ENCODE data around the gene IFIH1. TPM values are rescaled to one million over a fixed set of nuclear protein-coding genes. Genes with fewer than 3 reads are reported as not detected.

Gene IFIH1
- total RNA-seq, 1 donor from 2014 or later: 38.1 TPM

DNA sequence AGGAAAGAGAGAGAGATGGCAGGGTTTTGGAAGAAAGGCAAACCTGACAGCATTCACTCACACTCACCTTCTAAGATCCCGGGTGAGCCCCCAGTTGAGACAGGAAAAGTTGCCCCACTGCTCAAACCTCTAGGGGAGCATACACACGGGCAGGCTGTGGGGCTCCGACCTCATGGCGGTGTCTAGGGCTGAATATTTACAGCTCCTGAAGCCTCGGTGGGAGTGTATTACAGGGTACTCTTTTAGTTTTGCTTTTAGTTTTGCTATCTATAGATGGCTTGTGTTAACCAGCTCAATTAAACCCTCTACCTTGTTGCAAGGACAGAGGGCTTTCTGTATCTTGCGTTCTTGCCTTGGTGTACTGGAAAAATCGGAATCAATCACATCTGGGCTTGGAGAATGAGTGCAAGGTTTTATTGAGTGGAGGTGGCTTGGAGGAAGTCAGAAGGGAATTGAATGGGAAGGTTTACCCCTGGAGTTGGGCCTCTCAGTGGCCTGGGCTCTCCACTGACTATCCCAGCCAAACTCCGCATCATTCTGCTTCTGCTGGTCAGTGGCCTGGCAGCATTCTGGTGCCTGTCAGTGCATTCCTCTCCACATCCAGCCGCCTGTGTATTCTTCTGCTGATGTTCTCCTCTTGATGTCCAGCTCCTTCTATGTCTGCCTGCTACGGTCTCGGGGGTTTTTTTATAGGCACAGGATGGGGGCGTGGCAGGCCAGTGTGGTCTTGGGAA lies 10.1 kb upstream of the IFIH1 start:
- Histone ChIP-seq H3K4me3 (no peak overlapping the region), H3K36me3 (no peaks in the 10 kb centered on the region), H3K27me3 (no peaks in the 10 kb centered on the region), H3K9me3 (no peaks in the 10 kb centered on the region), H3K4me1 (no peaks in the 10 kb centered on the region), H3K27ac (no peak overlapping the region)
- intact Hi-C loops (cut with DNase I): no loop called here
- no peak for DNase-seq
- no peak for ATAC-seq
- TF ChIP-seq, protein P1, sequence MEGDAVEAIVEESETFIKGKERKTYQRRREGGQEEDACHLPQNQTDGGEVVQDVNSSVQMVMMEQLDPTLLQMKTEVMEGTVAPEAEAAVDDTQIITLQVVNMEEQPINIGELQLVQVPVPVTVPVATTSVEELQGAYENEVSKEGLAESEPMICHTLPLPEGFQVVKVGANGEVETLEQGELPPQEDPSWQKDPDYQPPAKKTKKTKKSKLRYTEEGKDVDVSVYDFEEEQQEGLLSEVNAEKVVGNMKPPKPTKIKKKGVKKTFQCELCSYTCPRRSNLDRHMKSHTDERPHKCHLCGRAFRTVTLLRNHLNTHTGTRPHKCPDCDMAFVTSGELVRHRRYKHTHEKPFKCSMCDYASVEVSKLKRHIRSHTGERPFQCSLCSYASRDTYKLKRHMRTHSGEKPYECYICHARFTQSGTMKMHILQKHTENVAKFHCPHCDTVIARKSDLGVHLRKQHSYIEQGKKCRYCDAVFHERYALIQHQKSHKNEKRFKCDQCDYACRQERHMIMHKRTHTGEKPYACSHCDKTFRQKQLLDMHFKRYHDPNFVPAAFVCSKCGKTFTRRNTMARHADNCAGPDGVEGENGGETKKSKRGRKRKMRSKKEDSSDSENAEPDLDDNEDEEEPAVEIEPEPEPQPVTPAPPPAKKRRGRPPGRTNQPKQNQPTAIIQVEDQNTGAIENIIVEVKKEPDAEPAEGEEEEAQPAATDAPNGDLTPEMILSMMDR (IDR thresholded peaks at IDR 0.05): no peak

DNA sequence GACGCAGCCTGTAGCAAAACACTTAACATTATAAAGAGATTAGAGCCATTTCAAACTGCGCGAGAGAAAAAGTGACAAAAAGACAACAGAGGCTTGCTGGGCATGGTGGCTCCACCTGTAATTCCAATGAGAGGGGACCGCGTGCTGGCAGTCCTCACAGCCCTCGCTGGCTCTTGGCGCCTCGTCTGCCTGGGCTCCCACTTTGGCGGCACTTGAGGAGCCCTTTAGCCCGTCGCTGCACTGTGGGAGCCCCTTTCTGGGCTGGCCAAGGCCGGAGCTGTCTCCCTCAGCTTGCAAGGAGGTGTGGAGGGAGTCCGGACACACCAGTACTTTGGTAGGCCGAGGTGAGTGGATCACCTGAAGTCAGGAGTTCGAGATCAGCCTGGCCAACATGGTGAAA lies 9.3 kb upstream of the IFIH1 start:
- intact Hi-C loops (cut with DNase I): no loop called here
- Histone ChIP-seq H3K27me3 (no peaks in the 10 kb centered on the region), H3K4me1 (no peaks in the 10 kb centered on the region), H3K36me3 (no peaks in the 10 kb centered on the region), H3K9me3 (no peaks in the 10 kb centered on the region), H3K27ac (no peak overlapping the region), H3K4me3 (no peak overlapping the region)
- TF ChIP-seq, protein P1 (IDR thresholded peaks at IDR 0.05): no peak
- no peak for ATAC-seq
- no peak for DNase-seq

DNA sequence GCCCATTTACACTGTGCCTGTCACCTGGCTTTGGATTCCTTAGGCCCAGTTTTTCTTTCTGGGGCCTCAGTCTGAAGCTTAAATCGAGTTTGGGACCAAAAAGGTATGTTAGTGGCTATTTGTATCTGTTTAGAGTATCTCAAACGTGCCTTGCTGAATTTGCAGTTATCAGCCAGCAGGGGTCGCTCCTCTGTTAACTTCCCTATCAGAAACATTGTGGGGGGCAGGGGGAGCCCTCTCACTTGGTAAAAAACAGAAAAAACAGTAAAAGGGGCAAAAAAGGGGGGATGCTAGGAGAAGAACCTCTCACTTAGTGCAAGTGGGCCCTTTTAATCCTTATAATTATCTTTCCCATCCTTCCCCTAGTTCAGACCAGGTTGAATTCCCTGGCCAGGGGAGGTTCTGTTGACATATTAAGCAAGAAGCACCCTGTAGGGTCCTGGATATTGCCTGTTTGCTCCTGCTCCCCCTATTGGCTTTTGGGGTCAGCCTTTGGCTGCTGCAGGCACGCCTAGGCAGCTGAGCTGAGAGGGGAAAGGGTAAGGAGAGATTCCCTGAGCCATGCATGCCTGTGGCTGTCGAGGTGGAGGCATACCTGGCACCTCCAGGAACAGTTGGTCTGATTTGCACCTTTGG lies 8.8 kb upstream of the IFIH1 start:
- no peaks in the 10 kb centered on the region for H3K4me1 ChIP-seq
- intact Hi-C loops (cut with DNase I): no loop called here

GRCh38 chr2:162324953-162325352 lies 6.5 kb upstream of the IFIH1 start:
- DNase-seq (no peak), ATAC-seq (no peak)
- TF ChIP-seq, protein P1 (IDR thresholded peaks at IDR 0.05): no peak
- H3K4me3 ChIP-seq: no peak overlapping the region
- H3K36me3 ChIP-seq: no peaks in the 10 kb centered on the region
- intact Hi-C loops (cut with DNase I): no loop called here
- peaks cover 6% of the 10 kb centered on the region for H3K4me1 ChIP-seq
- H3K9me3 ChIP-seq: no peaks in the 10 kb centered on the region
- no peak overlapping the region for H3K27ac ChIP-seq
- no peaks in the 10 kb centered on the region for H3K27me3 ChIP-seq

More for the DNA sequence above, 8.8 kb upstream of the IFIH1 start:
- no peaks in the 10 kb centered on the region for H3K9me3 ChIP-seq
- H3K27ac ChIP-seq: no peak overlapping the region
- ATAC-seq (peak; percentile 24), DNase-seq (no peak)
- H3K27me3 ChIP-seq: no peaks in the 10 kb centered on the region
- TF ChIP-seq, protein P1 (IDR thresholded peaks at IDR 0.05): peak; percentile 44
- no peaks in the 10 kb centered on the region for H3K36me3 ChIP-seq
- H3K4me3 ChIP-seq: no peak overlapping the region

GRCh38 chr2:162320864-162321517 lies 2.5 kb upstream of the IFIH1 start:
- DNase-seq (no peak), ATAC-seq (no peak)
- H3K27me3 ChIP-seq: no peaks in the 10 kb centered on the region
- no peak overlapping the region for H3K4me3 ChIP-seq
- intact Hi-C loops (cut with DNase I): no loop called here
- no peak overlapping the region for H3K27ac ChIP-seq
- H3K36me3 ChIP-seq: no peaks in the 10 kb centered on the region
- peaks cover 27% of the 10 kb centered on the region for H3K4me1 ChIP-seq
- TF ChIP-seq, protein P1 (IDR thresholded peaks at IDR 0.05): no peak
- no peaks in the 10 kb centered on the region for H3K9me3 ChIP-seq
